Stimulated activated CD8-positive, alpha-beta memory T cell treated with anti-CD3 and anti-CD28 coated beads, Interleukin-7, amount 100 ng/mL, for 1 hour (primary cell): Measurements from ENCODE around the gene DNALI1.
A peak's percentile ranks its signal among the peaks of the same experiment; 100 is the strongest.
"Not testable (repeated sequence)": the region's sequence is repeated elsewhere in the genome, so short reads cannot be mapped to it uniquely, and the experiment has no call there.

ENCODE experiments used
- DNase-seq, 2 donors: peaks; one replicate each; pipeline ENCODE4 v3.0.0-alpha.2; 2020; ENCODE audit warnings: low read depth in 2 of 2

Gene DNALI1

GRCh38 chr1:37553927-37554808 is 2.6 kb upstream of the DNALI1 start, which contains the start of gene SNIP1:
TSS of gene SNIP1 (minus strand) at chr1:37554293. CDS start at chr1:37554229, 64 bp downstream.
- DNase-seq, result peak; percentile 75 to 76

GRCh38 chr1:37557402-37557801 is 662 bp downstream of the DNALI1 start:
- DNase-seq, result no peak

GRCh38 chr1:37558411-37558810 is 1.7 kb downstream of the DNALI1 start:
- no peak for DNase-seq

GRCh38 chr1:37559080-37559479 is 2.3 kb downstream of the DNALI1 start:
- no peak for DNase-seq

GRCh38 chr1:37559957-37560379 is 3.2 kb downstream of the DNALI1 start:
- not testable (repeated sequence) for DNase-seq

GRCh38 chr1:37560401-37561132 is 3.8 kb downstream of the DNALI1 start:
- DNase-seq, result no peak

- DNase-seq, result no peak
Measured at GRCh38 chr1:37561133-37562132, 4.7 kb downstream of the DNALI1 start.

GRCh38 chr1:37562984-37563383 is 6.2 kb downstream of the DNALI1 start:
- no peak for DNase-seq

GRCh38 chr1:37564892-37565291 is 8.2 kb downstream of the DNALI1 start:
- DNase-seq, result no peak

- DNase-seq, result no peak
Measured at GRCh38 chr1:37567023-37567422, 10.3 kb downstream of the DNALI1 start.

GRCh38 chr1:37570528-37571334 is 14.0 kb downstream of the DNALI1 start:
- DNase-seq, result no peak

- no peak for DNase-seq
Measured at GRCh38 chr1:37574834-37575480, 18.2 kb downstream of the DNALI1 start.

GRCh38 chr1:37575692-37576091 is 19.0 kb downstream of the DNALI1 start:
- no peak for DNase-seq

GRCh38 chr1:37584544-37584943 is 27.8 kb downstream of the DNALI1 start:
- not testable (repeated sequence) for DNase-seq

- DNase-seq, result no peak
Measured at GRCh38 chr1:37588939-37589338, 32.2 kb downstream of the DNALI1 start.

- no peak for DNase-seq
Measured at GRCh38 chr1:37593726-37594125, 37.0 kb downstream of the DNALI1 start.

- DNase-seq, result peak; percentile 91 to 93
Measured at GRCh38 chr1:37595440-37596181, 38.9 kb downstream of the DNALI1 start, which contains the start of gene GNL2. TSS of gene GNL2 (minus strand) at chr1:37595937. CDS start at chr1:37595822, 115 bp downstream.

GRCh38 chr1:37596182-37596667 is 39.5 kb downstream of the DNALI1 start:
- no peak for DNase-seq

GRCh38 chr1:37599940-37600339 is 43.2 kb downstream of the DNALI1 start:
- no peak for DNase-seq
